ENCODE data around the gene PCSK7. TPM values are rescaled to one million over a fixed set of nuclear protein-coding genes. Genes with fewer than 3 reads are reported as not detected.

The PCSK7 gene
- polyA plus RNA-seq, 1 experiment: 23.5 TPM

GRCh38 chr11:117229411-117229810 is 2.5 kb downstream of the PCSK7 start:
- peaks cover 3% of the 10 kb centered on the region; the same call in 1 of the 2 replicates for H3K9me3 ChIP-seq (ENCODE audit: control insufficient read depth, insufficient read depth, low read length)
- DNase-seq (ENCODE audit: low read depth, low spot score): no peak
- ChIA-PET POLR2A (no interaction called here), CTCF (interaction anchor here (1.1 to 2.5 kb wide), 3 partner anchors 8 to 49 kb away, joined by 3 to 19 read pairs (median 16); partner anchors contain the start of gene SIDT2)
- H3K4me3 ChIP-seq (ENCODE audit: low read depth, low read length): no peak overlapping the region
- TF ChIP-seq CTCF (IDR thresholded peaks at IDR 0.05; ENCODE audit: low read depth, low read length): no peak
- no peak overlapping the region for H3K27ac ChIP-seq (ENCODE audit: low read depth, low read length)
- H3K27me3 ChIP-seq (ENCODE audit: control insufficient read depth, insufficient read depth, low read length): no peaks in the 10 kb centered on the region

DNA sequence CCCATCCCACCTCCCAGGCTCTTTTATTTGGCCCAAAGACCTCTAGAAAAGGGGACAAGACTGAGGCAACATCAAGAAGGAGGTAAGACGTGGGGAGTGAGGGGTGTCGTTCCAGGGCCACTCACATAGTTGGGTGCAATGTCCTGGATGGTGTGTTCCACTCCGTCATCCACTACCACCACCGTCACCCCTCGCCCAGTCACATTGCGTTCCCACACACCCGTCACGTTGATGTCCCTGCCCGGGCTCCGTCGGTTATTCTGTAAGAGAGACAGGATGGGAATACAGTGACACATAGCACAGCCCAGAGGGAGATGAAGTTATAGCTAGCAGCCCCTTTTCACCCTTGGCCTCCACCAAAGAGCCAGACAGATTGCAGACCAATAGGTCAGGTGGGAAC is 3.8 kb downstream of the PCSK7 start:
- CTCF ChIA-PET: interaction anchor here (0.6 to 3.7 kb wide), 9 partner anchors 8 to 496 kb away, joined by 3 to 40 read pairs (median 3); partner anchors contain the start of gene APOA5

DNA sequence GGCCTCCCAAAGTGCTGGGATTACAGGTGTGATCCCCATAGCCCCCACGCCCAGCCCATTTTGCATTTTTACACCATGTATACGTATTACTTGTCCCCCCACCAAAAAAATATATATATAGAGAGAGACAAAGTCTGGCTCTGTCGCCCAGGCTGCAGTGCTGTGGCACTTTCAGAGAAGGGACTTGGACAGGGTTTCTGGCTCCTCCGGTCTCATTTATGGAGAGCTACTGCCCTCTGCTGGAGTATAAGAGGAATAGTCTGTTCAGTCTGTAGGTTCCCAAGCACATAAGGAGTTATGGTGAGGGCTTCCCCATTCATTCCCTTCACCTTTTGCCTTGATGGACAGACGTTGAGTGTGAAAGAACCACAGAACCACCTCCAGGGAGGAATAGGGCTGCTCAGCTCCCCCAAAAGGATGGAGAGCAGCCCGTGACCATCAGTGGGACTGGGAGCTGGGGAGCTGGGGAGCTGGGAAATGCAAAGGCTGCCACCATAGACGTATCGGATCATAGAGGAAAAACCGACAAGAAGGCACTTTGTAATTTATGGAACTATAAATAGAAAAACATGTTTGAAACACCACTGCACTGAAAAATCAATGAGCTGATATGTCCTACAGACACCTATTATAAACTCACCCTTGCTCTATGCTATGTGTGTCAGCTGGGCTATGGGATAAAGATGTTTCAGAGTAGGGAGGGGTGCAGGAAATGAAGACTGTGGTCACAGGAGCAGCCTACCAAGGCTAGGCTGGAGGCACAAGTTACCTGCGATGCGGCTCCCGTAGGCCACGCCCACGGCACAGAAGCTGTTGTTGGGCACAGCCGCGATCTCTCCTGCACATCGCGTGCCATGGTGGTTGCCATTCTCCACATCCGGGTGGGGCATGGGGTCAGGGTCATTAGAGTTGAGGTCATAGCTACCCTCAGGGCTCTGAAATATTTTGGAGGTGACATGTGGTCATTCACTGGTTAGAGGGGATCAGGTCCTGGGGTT is 5.2 kb downstream of the PCSK7 start:
- peak overlapping the region; percentile 11 for H3K27ac ChIP-seq (ENCODE audit: low read depth, low read length)
- peak; percentile 79 for TF ChIP-seq CTCF (IDR thresholded peaks at IDR 0.05; ENCODE audit: low read depth, low read length)
- ChIA-PET POLR2A (interaction anchor here (0.5 to 1.8 kb wide), 4 partner anchors 16 to 435 kb away, joined by 3 to 22 read pairs (median 4); partner anchors contain the start of gene APOA5), CTCF (interaction anchor here (0.6 to 4.6 kb wide), 40 partner anchors 8 to 827 kb away, joined by 3 to 70 read pairs (median 4); partner anchors contain the start of genes APOA5, BACE1, PAFAH1B2 and SIDT2)
- H3K27me3 ChIP-seq (ENCODE audit: control insufficient read depth, insufficient read depth, low read length): no peaks in the 10 kb centered on the region
- no peak for DNase-seq (ENCODE audit: low read depth, low spot score)
- no peak overlapping the region for H3K4me3 ChIP-seq (ENCODE audit: low read depth, low read length)
- peaks cover 2% of the 10 kb centered on the region; the same call in 1 of the 2 replicates for H3K9me3 ChIP-seq (ENCODE audit: control insufficient read depth, insufficient read depth, low read length)

More for the DNA sequence above, 3.8 kb downstream of the PCSK7 start:
- Histone ChIP-seq H3K27ac (ENCODE audit: low read depth, low read length) (no peak overlapping the region), H3K4me3 (ENCODE audit: low read depth, low read length) (no peak overlapping the region), H3K27me3 (ENCODE audit: control insufficient read depth, insufficient read depth, low read length) (no peaks in the 10 kb centered on the region), H3K9me3 (ENCODE audit: control insufficient read depth, insufficient read depth, low read length) (peaks cover 3% of the 10 kb centered on the region; the same call in 1 of the 2 replicates)
- TF ChIP-seq CTCF (IDR thresholded peaks at IDR 0.05; ENCODE audit: low read depth, low read length): no peak
- no peak for DNase-seq (ENCODE audit: low read depth, low spot score)
- POLR2A ChIA-PET: no interaction called here

- H3K27me3 ChIP-seq (ENCODE audit: control insufficient read depth, insufficient read depth, low read length): no peaks in the 10 kb centered on the region
- ChIA-PET CTCF (interaction anchor here (1.4 to 4.6 kb wide), 14 partner anchors 10 to 493 kb away, joined by 3 to 70 read pairs (median 6); partner anchors contain the start of genes APOA5 and SIDT2), POLR2A (interaction anchor here (0.7 to 1.8 kb wide), 4 partner anchors 15 to 434 kb away, joined by 3 to 22 read pairs (median 4); partner anchors contain the start of gene APOA5)
- H3K27ac ChIP-seq (ENCODE audit: low read depth, low read length): no peak overlapping the region
- H3K9me3 ChIP-seq (ENCODE audit: control insufficient read depth, insufficient read depth, low read length): no peaks in the 10 kb centered on the region
- no peak overlapping the region for H3K4me3 ChIP-seq (ENCODE audit: low read depth, low read length)
- no peak for TF ChIP-seq CTCF (IDR thresholded peaks at IDR 0.05; ENCODE audit: low read depth, low read length)
- no peak for DNase-seq (ENCODE audit: low read depth, low spot score)
Observed at GRCh38 chr11:117225553-117226170, 6.2 kb downstream of the PCSK7 start.

Data from AG04450 (cell line).